Measurements from ENCODE around the gene FAM241B.

FAM241B gene

GRCh38 chr10:69629897-69630650 is at the start of gene FAM241B:
TSS of gene FAM241B (plus strand) at chr10:69630247. CDS start at chr10:69631744, 1,497 bp downstream.
- DNase-seq (ENCODE audit: low spot score) = no peak

DNA sequence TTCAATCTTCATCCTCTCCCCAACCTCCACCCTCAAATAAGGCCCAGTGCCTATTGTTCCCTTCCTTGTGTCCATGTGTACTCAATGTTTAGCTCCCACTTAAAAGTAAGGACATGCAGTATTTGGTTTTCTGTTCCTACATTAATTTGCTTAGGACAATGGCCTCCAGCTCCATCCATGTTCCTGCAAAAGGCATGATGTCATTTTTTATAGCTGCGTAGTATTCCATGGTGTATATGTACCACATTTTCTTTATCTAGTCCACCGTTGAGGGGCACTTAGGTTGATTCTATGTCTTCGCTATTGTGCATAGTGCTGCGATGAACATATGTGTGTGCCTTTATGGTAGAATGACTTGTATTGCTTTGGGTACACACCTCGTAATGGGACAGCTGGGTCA is 49.6 kb upstream of the FAM241B start:
- DNase-seq (ENCODE audit: low spot score) = no peak

DNA sequence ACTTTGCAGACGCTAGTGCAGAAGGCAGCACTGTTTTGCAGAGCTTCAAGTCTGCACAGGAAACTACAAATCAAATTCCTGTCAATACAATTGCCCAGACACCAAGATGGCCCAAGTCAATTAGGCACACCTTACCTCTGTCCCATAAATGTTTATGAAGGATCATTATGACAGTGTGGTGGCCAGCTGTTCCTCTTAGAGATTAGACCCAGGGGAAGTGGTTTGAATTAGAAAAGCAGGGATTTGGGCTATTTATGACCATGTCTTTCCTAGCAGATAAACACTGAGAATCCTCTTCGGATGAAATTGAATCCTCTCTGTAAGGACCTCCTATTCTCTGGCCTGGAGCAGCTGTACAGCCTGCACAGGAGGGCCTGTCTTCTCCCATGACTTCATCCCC is 46.9 kb upstream of the FAM241B start:
- no peak for DNase-seq (ENCODE audit: low spot score)

DNA sequence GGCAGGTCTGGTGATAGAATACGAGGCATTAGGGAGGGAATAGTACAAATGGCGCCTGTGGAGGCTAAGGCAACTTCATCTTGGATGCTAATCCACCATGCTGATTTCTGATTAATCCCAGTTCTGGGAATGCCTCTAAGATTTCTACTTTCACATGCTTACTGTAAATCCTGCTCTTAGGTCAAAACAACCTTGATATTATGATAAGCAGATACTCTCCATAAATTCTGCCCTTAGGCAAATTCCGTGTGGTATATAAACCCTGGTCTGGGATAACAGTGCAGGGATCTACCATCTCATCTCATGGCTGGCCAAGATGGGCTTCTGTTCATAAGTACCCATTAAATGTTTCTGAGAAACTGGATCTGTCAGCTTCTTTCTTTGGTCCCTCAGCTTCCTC is 45.4 kb upstream of the FAM241B start:
- DNase-seq (ENCODE audit: low spot score) = no peak

GRCh38 chr10:69588358-69588757 is 41.7 kb upstream of the FAM241B start:
- no peak for DNase-seq (ENCODE audit: low spot score)

DNA sequence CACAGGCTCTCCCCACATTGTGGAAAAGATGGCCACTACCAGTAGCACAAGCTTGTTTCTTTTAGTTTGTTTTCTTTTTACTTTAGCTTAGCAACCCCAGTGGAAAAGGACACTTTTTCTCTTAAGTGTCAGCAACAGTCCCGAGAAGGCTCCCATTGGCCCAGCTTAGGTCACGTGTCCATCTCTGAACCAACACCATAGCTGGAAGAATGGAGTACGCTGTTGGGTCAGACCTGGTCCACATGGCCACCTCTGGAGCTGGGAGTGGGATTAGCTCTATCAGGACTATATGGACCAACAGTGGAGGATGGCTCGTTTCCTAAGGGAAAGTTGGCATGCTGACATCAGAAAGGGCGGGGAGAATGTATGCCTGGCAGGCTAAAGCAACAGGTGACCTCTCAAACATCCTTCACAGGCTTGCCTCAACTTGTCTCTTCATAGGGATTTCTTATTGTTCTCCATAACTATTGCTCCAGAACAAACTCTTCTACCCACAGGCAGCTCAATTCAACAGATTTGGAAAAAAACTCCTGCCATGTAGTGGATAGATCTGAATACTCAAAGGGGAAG is 29.2 kb upstream of the FAM241B start:
- DNase-seq (ENCODE audit: low spot score) = no peak

DNA sequence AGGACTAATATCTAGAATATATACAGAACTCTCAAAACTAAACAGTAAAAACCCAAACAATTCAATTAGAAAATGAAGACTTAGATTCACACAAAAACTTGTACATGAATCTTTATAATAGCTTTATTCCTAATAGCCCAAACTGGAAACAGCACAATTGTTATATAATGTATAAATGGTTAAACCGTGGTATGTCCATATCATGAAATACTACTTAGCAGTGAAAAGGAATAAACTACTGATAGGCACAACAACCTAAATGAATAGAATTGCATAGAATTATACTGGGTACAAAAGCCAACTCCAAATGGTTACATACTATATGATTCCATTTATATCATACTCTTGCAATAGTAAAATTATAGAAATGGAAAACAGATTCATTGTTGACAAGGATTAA is 21.0 kb upstream of the FAM241B start:
- no peak for DNase-seq (ENCODE audit: low spot score)

DNA sequence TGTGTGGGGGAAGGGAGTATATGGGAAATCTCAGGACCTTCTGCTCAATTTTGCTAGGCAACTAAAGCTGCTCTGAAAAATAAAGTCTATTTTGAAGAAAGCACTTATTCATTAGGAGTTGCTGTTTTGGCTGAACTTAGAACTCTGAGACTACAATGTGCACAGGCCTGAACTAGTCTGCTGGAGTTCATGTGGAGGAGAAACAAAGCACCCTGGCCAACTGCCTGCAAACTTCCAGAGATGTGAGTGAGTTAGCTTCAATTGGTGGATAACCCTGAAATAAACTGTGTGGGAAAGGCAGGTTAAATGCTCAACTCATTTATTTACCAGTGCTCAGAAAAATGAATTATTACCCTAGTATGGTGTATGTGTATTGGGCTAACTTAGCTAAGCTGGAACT is 17.3 kb upstream of the FAM241B start:
- no peak for DNase-seq (ENCODE audit: low spot score)

DNA sequence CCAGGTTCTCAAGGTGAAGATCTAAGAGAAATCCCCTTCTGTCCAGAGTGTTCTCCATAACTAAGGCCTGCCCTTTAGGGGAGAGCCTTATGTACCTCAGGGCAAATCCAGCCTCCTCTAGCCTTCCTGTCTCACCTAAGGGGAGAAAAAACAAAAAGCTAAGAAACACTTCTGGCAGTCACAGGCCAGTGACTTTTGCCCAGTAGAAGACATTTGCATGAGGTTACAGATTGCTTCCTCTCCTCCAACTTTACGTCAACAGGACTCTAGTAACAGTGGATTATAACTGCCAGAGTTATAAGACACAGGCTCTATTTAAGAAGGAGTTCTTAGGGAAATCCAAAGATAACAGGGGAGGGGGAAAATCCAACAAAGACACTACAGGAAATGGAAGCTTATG is 15.9 kb upstream of the FAM241B start:
- DNase-seq (ENCODE audit: low spot score) = no peak

- no peak for DNase-seq (ENCODE audit: low spot score)
Observed at GRCh38 chr10:69616358-69616757, 13.7 kb upstream of the FAM241B start.

GRCh38 chr10:69618746-69619145 is 11.3 kb upstream of the FAM241B start:
- DNase-seq (ENCODE audit: low spot score) = no peak

DNA sequence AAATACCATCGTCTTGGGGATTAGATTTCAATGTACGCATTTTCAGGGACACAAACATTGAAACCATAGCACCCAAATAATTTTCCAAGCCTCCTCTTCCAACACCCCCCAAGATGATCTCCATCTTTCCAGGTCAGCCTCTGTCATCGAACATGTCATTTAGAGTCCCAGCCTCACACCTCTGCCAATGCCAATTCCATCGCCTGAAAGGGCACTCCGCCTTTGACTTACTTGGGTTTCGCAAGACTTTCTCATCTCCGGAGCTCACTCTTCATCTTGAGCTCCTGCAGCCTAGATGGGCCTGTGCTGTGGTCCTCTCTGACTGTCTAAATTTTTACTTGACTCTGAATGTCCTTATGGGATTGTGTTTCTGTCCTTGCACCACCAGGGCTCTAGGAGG is 10.4 kb upstream of the FAM241B start:
- DNase-seq (ENCODE audit: low spot score) = no peak

DNA sequence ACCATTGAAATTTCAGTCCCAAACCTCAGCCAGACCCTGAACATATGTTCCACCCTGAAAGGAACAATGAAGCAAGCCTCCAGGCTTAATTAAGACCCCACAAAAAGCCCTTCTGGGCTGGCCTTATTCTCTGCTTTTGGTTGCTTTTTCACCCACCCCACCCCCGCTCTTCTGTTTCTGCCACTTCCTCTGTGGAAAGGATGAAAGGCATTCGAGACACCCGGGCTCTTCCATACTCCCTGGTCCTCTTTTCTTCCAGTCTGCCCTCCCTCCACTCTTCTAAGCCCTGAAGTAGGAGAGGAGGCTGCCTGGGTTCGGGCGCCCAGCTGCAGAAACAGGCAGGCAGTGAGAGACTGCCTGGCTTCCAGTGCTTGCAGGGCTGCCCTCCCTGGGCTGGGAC is 9.4 kb upstream of the FAM241B start:
- no peak for DNase-seq (ENCODE audit: low spot score)

DNA sequence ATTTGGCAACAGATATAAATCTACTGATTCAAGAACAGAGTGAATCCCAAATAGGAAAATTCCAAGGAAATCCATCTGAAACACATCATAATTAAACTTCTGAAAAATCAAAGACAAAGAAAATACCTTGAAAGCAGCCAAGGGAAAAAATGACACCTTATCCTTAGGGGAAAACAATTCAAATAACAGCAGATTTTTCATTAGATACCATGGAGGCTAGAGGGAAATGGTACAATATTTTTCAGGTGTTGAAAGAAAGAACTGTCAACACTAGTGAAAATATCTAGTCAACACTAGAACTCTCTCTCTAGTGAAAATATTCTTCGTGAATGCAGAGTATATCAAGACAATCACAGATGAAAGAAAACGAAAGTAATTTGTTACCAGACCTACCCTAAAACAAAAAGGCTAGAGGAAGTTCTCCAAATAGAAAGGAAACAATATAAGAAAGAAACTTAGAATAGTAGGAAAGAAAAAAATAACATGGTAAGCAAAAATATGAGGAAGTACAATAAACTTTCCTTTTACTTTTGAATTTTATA is 5.7 kb upstream of the FAM241B start:
- DNase-seq (ENCODE audit: low spot score) = no peak

- DNase-seq (ENCODE audit: low spot score) = no peak
Observed at GRCh38 chr10:69626826-69627225, 3.2 kb upstream of the FAM241B start.

DNA sequence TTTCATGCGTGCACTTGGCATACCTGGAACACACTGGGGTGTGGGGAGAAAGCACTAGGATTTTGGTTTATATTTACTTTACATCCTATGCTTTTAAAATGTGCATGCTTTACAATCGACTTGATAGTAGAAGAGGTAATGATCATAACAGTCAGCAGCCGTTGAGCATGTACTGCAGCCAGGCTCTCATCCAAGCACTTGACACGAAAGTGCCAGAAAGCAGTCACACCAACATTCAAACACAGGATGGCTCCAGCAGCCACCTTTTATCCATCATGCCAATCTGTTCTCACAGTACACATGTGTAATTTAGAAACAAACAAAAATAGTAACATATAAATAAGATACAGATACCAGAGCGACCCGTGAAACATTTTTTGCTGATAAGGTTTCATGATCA is 1.2 kb upstream of the FAM241B start:
- no peak for DNase-seq (ENCODE audit: low spot score)

GRCh38 chr10:69629519-69629896 is 539 bp upstream of the FAM241B start:
- DNase-seq (ENCODE audit: low spot score) = no peak

GRCh38 chr10:69630651-69631400 is 779 bp downstream of the FAM241B start:
- no peak for DNase-seq (ENCODE audit: low spot score)

GRCh38 chr10:69631566-69631965 is 1.5 kb downstream of the FAM241B start:
- no peak for DNase-seq (ENCODE audit: low spot score)

- DNase-seq (ENCODE audit: low spot score) = no peak
Observed at GRCh38 chr10:69632516-69633199, 2.6 kb downstream of the FAM241B start.

DNA sequence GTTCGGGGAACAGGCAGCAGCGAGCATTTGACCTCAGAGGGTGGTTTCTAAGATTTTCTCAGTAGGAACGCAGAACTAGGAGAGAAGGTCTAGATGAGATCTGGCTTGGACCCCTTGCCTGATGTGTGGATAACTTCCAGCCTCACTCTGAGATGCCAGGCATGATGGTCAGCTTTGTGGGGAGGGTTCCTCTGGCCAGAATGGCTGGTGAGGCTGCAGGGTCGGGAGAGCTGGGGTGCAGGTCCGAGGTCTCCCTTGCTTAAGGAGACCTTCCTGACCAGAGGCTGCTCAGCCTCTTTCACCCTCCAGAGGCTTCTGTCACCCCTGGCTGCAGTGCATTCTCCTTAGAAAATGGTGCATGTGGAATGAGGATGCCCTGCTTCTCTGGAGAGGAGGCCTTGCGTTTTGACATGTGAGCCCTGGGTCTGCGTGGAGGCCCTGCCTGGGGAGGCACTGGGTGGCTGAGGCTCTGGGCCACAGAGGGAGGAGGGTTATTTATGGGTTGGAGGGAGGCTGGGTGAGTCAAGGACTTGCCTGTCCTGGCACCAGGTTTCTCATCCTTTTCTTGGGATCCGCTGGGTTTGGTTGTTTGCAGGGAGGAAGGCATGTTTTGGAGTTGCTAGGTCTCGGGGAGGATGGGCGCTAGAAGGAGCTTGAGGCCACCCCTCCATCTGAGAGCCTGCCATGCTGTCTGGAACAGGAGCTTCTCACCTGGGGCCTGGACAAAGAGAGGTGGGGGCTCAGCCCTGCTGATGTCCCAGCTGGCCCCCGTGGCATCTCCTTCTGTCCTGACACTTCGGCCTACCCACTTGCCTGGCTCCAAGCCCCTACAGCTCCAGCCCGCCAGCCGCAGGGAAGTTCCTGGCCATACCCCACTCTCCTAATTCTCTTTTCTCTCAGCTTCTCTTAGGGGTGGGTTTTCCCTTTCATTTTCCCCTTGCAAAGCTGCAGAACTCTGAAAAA is 3.9 kb downstream of the FAM241B start:
- DNase-seq (ENCODE audit: low spot score) = no peak

Data from pons (tissue), 1 donor.